Kidney (tissue), 14 donors: ENCODE results near the gene KLHL14. TPM values are rescaled to one million over a fixed set of nuclear protein-coding genes. Genes with fewer than 3 reads are reported as not detected.
A peak's percentile ranks its signal among the peaks of the same experiment; 100 is the strongest.

ENCODE experiments used
- DNase-seq, 5 donors: peaks; one replicate each; pipeline ENCODE4 v3.0.0-alpha.2; 2013 to 2020
- FAIRE-seq: peaks from 2 replicates; lab custom pipeline; 2012; peaks lifted over from hg19 to GRCh38; lab: Jason Lieb, UNC
- H3K27ac ChIP-seq, 2 donors: one replicate each; pipeline ENCODE4 v1.7.0; 2013; ENCODE audit warnings: low read depth in 2 of 2, low read length in 2 of 2, inconsistent platforms in 1 of 2
- H3K27me3 ChIP-seq: one replicate; pipeline ENCODE4 v1.7.1; 2013; ENCODE audit warnings: low read length, inconsistent platforms; ENCODE audit not compliant: control insufficient read depth, insufficient read depth
- H3K36me3 ChIP-seq, 3 donors: one replicate each; pipeline versions ENCODE4 v1.7.0 to v1.7.1; 2013; ENCODE audit warnings: low read length in 3 of 3, control low read depth in 1 of 3, inconsistent platforms in 1 of 3; ENCODE audit not compliant: insufficient read depth in 3 of 3, control insufficient read depth in 2 of 3
- H3K4me1 ChIP-seq, 3 donors: one replicate each; pipeline versions ENCODE4 v1.7.0 to v1.7.1; 2013; ENCODE audit warnings: low read length in 3 of 3, inconsistent platforms in 1 of 3, low read depth in 1 of 3; ENCODE audit not compliant: control insufficient read depth in 2 of 3, insufficient read depth in 2 of 3
- H3K4me3 ChIP-seq, 3 donors: one replicate each; pipeline versions ENCODE4 v1.7.0 to v1.8.1; 2013; ENCODE audit warnings: low read length in 3 of 3, control low read depth in 1 of 3, inconsistent platforms in 1 of 3
- H3K9ac ChIP-seq, 3 donors: one replicate each; pipeline versions ENCODE4 v1.7.0 to v1.7.1; 2013; ENCODE audit warnings: low read length in 3 of 3, control low read depth in 1 of 3, inconsistent platforms in 1 of 3
- H3K9me3 ChIP-seq, 3 donors: one replicate each; pipeline versions ENCODE4 v1.7.0 to v1.7.1; 2013; ENCODE audit warnings: low read length in 3 of 3, control low read depth in 1 of 3, inconsistent platforms in 1 of 3; ENCODE audit not compliant: control insufficient read depth in 2 of 3, insufficient read depth in 1 of 3
- intact Hi-C: fragments of 100-400 bp; cut with DNase I; formaldehyde crosslinking; loops from one replicate; pipeline ENCODE4 v1.11.1; 2022
- polyA plus RNA-seq: library from polyadenylated mRNA; stranded (reverse); fragments of 350-450 nt; fragmentation: Illumina TruSeq; extraction: RNeasy Lipid Tissue Mini Kit (QIAGEN cat#74804); gene quantifications from one replicate; pipeline ENCODE4 v1.2.3, GENCODE V29; 2014; ENCODE audit warnings: low read depth, low replicate concordance; ENCODE audit not compliant: insufficient read depth
- total RNA-seq: library from RNA; stranded (reverse); fragmentation: NEBNext Ultra II Directional; extraction: Animal tissue kit (Norgen Biotek cat#: 25700); gene quantifications from one replicate; pipeline ENCODE4 v1.2.1, GENCODE V29; 2021
- TF ChIP-seq, protein P1 (sequence below): IDR thresholded peaks from 3 replicates; pipeline ENCODE4 v1.5.1; 2012; ENCODE audit warnings: mild to moderate bottlenecking, moderate library complexity, borderline replicate concordance; ENCODE audit not compliant: insufficient read depth; ENCODE audit errors: extremely low read depth
- donor health status: control.
- donor health status: control.
- donor health status: control.
- donor health status: control.
- donor health status: control.
- donor health status: DM: yes; HTN: yes; CAD: no.
- donor health status: Normal renal cell carcinoma (clear cell type).

The KLHL14 gene
- total and polyA plus RNA-seq, 2 donors from 2014 or later: 3.7 to 15.4 TPM

DNA sequence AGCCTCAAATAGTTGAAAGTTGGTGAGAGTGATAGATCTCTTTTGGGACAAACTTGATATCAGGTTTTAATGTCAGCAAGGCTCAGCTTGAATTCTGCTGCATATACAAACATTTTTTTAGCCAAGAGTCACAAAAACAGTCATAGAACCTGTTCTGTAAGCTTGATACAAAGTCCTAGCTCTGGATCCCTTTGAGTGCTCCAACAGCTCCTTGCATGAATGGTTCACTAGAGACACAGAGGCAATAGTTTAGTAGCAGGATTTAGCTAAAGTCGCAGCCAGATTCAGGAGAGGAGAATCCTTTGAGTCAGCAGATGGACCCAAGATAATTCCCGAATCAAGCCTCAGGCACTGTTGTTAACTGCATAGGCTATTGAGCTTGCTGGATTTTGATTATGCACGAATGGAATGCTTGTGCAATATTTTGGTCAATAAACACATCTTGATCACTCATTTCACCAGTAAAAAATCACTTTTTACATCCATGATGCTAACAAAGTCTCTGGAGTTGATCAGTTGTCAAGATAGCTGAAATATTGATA lies 148.6 kb downstream of the KLHL14 start:
- Histone ChIP-seq H3K27ac (no peak overlapping the region), H3K27me3 (no peaks in the 10 kb centered on the region), H3K9ac (no peak overlapping the region), H3K4me1 (no peaks in the 10 kb centered on the region), H3K9me3 (no peaks in the 10 kb centered on the region), H3K4me3 (no peak overlapping the region), H3K36me3 (no peaks in the 10 kb centered on the region)
- DNase-seq (peak in 2 of 5 donors; percentile 33 to 38), FAIRE-seq (no peak)
- intact Hi-C loops: no loop called here
- TF ChIP-seq, protein P1, sequence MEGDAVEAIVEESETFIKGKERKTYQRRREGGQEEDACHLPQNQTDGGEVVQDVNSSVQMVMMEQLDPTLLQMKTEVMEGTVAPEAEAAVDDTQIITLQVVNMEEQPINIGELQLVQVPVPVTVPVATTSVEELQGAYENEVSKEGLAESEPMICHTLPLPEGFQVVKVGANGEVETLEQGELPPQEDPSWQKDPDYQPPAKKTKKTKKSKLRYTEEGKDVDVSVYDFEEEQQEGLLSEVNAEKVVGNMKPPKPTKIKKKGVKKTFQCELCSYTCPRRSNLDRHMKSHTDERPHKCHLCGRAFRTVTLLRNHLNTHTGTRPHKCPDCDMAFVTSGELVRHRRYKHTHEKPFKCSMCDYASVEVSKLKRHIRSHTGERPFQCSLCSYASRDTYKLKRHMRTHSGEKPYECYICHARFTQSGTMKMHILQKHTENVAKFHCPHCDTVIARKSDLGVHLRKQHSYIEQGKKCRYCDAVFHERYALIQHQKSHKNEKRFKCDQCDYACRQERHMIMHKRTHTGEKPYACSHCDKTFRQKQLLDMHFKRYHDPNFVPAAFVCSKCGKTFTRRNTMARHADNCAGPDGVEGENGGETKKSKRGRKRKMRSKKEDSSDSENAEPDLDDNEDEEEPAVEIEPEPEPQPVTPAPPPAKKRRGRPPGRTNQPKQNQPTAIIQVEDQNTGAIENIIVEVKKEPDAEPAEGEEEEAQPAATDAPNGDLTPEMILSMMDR: no peak

DNA sequence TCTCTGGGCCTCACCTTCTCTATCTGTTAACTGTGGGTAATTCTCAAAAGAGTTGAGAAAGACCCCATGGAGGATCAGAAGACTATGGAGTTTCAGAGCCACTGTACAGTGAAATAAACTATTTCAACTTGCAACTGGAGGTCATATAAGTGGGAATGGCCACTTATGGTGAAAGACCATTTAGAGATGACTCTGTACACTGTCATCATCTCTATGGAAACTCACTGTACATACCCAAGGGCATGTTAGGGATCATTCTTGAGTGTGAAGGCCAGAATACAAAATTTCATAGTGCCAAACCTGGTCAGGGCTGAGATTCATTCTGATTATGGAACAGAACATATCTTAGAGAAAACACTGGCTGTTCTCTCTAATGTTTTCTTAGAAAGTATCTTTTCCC lies 149.3 kb downstream of the KLHL14 start:
- Histone ChIP-seq H3K27ac (no peak overlapping the region), H3K9ac (no peak overlapping the region), H3K27me3 (no peaks in the 10 kb centered on the region), H3K9me3 (no peaks in the 10 kb centered on the region), H3K4me1 (no peaks in the 10 kb centered on the region), H3K36me3 (no peaks in the 10 kb centered on the region), H3K4me3 (no peak overlapping the region)
- TF ChIP-seq, protein P1: no peak
- FAIRE-seq (no peak), DNase-seq (no peak)
- intact Hi-C loops: no loop called here
